ENCODE results near the gene MCEMP1. TPM values are rescaled to one million over a fixed set of nuclear protein-coding genes. Genes with fewer than 3 reads are reported as not detected.
A peak's percentile ranks its signal among the peaks of the same experiment; 100 is the strongest.

MCEMP1 gene
- total and polyA plus RNA-seq, 2 experiments from 2014 or later = not detected

DNA sequence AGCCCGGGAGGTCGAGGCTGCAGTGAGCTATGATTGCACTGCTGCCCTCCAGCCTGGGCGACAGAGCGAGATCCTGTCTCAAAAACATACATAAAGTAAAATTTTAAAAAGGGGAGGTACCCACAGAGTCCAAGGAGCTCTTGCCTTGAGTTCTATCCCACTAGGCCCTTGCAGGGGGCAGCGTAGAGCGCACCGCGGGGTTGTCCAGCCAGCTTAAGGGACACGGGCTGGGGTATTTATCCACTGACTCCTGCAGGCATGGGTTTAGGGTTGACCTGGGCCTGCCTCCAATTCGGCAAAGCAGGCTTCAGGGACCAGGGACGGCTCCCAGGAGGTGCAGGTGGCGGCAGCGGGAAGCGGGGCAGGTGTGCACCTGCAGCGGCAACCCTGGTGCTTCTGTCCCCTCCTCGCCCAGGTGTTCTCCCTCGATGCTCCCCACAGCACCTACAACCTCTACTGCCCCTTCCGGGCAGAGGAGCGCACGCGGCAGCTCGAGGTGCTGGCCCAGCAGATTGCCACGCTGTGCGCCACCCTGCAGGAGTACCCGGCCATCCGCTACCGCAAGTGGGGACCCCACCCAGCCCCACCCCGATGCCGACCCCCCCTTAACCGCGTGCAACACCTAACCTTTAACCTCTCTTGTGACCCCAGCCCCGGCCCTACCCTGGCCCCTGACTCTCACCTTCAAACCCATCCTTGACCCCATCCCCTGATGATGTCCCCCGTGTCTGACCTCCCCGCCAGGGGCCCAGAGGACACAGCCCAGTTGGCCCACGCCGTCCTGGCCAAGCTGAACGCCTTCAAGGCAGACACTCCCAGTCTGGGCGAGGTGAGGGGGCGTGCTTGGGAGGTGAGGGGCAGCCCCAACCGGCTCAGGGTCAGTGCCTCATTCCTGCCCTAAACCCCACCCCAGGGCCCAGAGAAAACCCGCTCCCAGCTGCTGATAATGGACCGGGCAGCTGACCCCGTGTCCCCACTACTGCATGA is 35.3 kb upstream of the MCEMP1 start:
- no peak overlapping the region for H2AFZ ChIP-seq

DNA sequence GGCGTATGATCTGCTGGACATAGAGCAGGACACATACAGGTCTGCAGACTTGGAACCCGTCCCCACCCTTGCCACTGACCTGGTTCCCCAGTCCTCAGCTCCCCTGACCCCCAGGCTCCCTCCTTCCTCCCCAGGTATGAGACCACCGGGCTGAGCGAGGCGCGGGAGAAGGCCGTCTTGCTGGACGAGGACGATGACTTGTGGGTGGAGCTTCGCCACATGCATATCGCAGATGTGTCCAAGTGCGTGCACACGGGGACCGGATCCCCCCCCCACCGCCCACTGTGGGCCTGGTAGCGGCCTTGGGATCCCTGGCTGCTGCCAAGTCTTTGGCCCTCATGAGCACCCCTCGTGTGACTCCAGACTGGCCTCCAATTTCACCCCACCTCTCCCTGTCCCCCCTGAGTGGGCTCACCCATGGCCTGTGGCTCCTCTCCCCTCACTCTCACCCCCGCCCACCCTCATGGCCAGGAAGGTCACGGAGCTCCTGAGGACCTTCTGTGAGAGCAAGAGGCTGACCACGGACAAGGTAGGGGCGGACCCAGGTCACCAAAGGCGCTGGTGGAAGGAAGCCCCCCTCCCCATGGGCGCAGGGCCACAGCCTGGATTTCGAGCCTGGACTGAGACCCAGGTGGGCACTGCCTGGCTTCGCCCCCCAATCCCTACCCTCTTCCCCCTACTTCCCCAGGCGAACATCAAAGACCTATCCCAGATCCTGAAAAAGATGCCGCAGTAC is 34.4 kb upstream of the MCEMP1 start:
- no peaks in the 10 kb centered on the region; the same call in 2 of the 3 replicates for H3K4me1 Mint-ChIP-seq
- ATAC-seq (no peak), DNase-seq (ENCODE audit: low spot score) (no peak)
- H3K4me3 Mint-ChIP-seq = no peak overlapping the region
- peaks cover 11% of the 10 kb centered on the region for H3K27me3 Mint-ChIP-seq (ENCODE audit: insufficient read depth, low read depth, poor library complexity)
- Histone ChIP-seq H3K79me2 (replicated peaks; ENCODE audit: insufficient read depth) (no peaks in the 10 kb centered on the region), H4K20me1 (replicated peaks; ENCODE audit: insufficient read depth) (no peaks in the 10 kb centered on the region), H3F3A (replicated peaks; ENCODE audit: low read depth) (peaks cover 9% of the 10 kb centered on the region), H3K27ac (ENCODE audit: low read depth) (no peak overlapping the region), H3K4me2 (no peak overlapping the region), H3K36me3 (ENCODE audit: insufficient read depth) (no peaks in the 10 kb centered on the region), H3K4me1 (ENCODE audit: insufficient read depth) (no peaks in the 10 kb centered on the region), H3K27me3 (ENCODE audit: insufficient read depth) (no peaks in the 10 kb centered on the region), H3K9me2 (ENCODE audit: insufficient read depth) (no peaks in the 10 kb centered on the region), H2AFZ (no peak overlapping the region), H3K4me3 (no peak overlapping the region)
- H3K9me3 Mint-ChIP-seq = no peaks in the 10 kb centered on the region; the same call in 2 of the 3 replicates
- H3K27ac Mint-ChIP-seq = no peak overlapping the region
- H3K36me3 Mint-ChIP-seq (ENCODE audit: low read depth) = peaks cover 3% of the 10 kb centered on the region; the same call in 1 of the 3 replicates
- TF ChIP-seq CREB1 (CRISPR knock-in tag; IDR thresholded peaks at IDR 0.05; ENCODE audit: low read depth) (no peak), NANOG (IDR thresholded peaks at IDR 0.05; ENCODE audit: borderline replicate concordance) (no peak), JUNB (IDR thresholded peaks at IDR 0.05; ENCODE audit: unreplicated experiment) (no peak), REST (IDR thresholded peaks at IDR 0.05; ENCODE audit: unreplicated experiment) (no peak), EZH2 (IDR thresholded peaks at IDR 0.05; ENCODE audit: low read depth, unreplicated experiment) (no peak), STAT1 (IDR thresholded peaks at IDR 0.05; ENCODE audit: unreplicated experiment) (no peak)

More for the DNA sequence above, 35.3 kb upstream of the MCEMP1 start:
- H3K79me2 ChIP-seq (replicated peaks; ENCODE audit: insufficient read depth) = no peaks in the 10 kb centered on the region
- no peak overlapping the region for H3K27ac Mint-ChIP-seq
- H3K4me3 Mint-ChIP-seq = no peak overlapping the region
- no peaks in the 10 kb centered on the region for H3K4me1 ChIP-seq (ENCODE audit: insufficient read depth)
- H3K27ac ChIP-seq (ENCODE audit: low read depth) = no peak overlapping the region
- TF ChIP-seq NANOG (IDR thresholded peaks at IDR 0.05; ENCODE audit: borderline replicate concordance) (no peak), ETS1 (IDR thresholded peaks at IDR 0.05) (no peak), CREB1 (CRISPR knock-in tag; IDR thresholded peaks at IDR 0.05; ENCODE audit: low read depth) (no peak), ZNF331 (CRISPR knock-in tag; IDR thresholded peaks at IDR 0.05; ENCODE audit: low read depth) (no peak), EZH2phosphoT487 (IDR thresholded peaks at IDR 0.05; ENCODE audit: unreplicated experiment) (no peak), CTCF (conservative IDR thresholded peaks at IDR 0.05; ENCODE audit: low read depth in 2 of 2) (peak; percentile 51 to 56)
- H3K9me3 Mint-ChIP-seq = no peaks in the 10 kb centered on the region; the same call in 2 of the 3 replicates
- ATAC-seq (peak; percentile 24), DNase-seq (ENCODE audit: low spot score) (peak; percentile 70)
- peaks cover under 1% of the 10 kb centered on the region; the same call in 1 of the 2 replicates for H3K27me3 ChIP-seq (ENCODE audit: insufficient read depth)
- H3K27me3 Mint-ChIP-seq (ENCODE audit: insufficient read depth, low read depth, poor library complexity) = peaks cover 13% of the 10 kb centered on the region
- H3K4me2 ChIP-seq = no peak overlapping the region
- no peaks in the 10 kb centered on the region for H4K20me1 ChIP-seq (replicated peaks; ENCODE audit: insufficient read depth)
- no peaks in the 10 kb centered on the region for H3K36me3 ChIP-seq (ENCODE audit: insufficient read depth)
- H3K36me3 Mint-ChIP-seq (ENCODE audit: low read depth) = peaks cover 3% of the 10 kb centered on the region; the same call in 1 of the 3 replicates
- no peaks in the 10 kb centered on the region for H3K9me2 ChIP-seq (ENCODE audit: insufficient read depth)
- H3F3A ChIP-seq (replicated peaks; ENCODE audit: low read depth) = peaks cover 9% of the 10 kb centered on the region
- no peak overlapping the region for H3K4me3 ChIP-seq
- H3K4me1 Mint-ChIP-seq = no peaks in the 10 kb centered on the region; the same call in 2 of the 3 replicates

All from GM23338 (cell line).